GM23338 (cell line): ENCODE results near the gene TCF7L1. TPM values are rescaled to one million over a fixed set of nuclear protein-coding genes. Genes with fewer than 3 reads are reported as not detected.

Experiments
- ATAC-seq: fragments of 200-7000 bp; cut with Tn5 transposase; 3 replicates; pipeline ENCODE4 v1.9.1; 2020
- DNase-seq: peaks from one replicate; pipeline ENCODE4 v3.0.0-alpha.2; 2015; ENCODE audit warnings: low spot score
- H2AFZ ChIP-seq: fragments of 200-600 bp; sonication (generic); 2 replicates; pipeline ENCODE4 v1.8.0; 2016; ENCODE audit warnings: antibody characterized with exemption, mild to moderate bottlenecking, moderate library complexity
- H3F3A ChIP-seq: fragments of 200-600 bp; sonication (generic); replicated peaks from 2 replicates; pipeline ENCODE4 v1.8.0; 2017; ENCODE audit warnings: antibody characterized with exemption, mixed run types, low read depth
- H3K27ac ChIP-seq: fragments of 200-600 bp; sonication (generic); 2 replicates; pipeline ENCODE4 v1.6.1; 2016; ENCODE audit warnings: low read depth
- H3K27me3 ChIP-seq: fragments of 200-600 bp; sonication (generic); 2 replicates; pipeline ENCODE4 v1.8.0; 2016; ENCODE audit warnings: mild to moderate bottlenecking, mixed run types, moderate library complexity; ENCODE audit not compliant: insufficient read depth
- H3K36me3 ChIP-seq: fragments of 200-600 bp; sonication (generic); 2 replicates; pipeline ENCODE4 v1.8.0; 2016; ENCODE audit warnings: mild to moderate bottlenecking; ENCODE audit not compliant: insufficient read depth
- H3K4me1 ChIP-seq: fragments of 200-600 bp; sonication (generic); 2 replicates; pipeline ENCODE4 v1.8.0; 2016; ENCODE audit warnings: mild to moderate bottlenecking, moderate library complexity; ENCODE audit not compliant: insufficient read depth
- H3K4me2 ChIP-seq: fragments of 200-600 bp; sonication (generic); 2 replicates; pipeline ENCODE4 v1.7.1; 2017; ENCODE audit warnings: mixed run types
- H3K4me3 ChIP-seq: fragments of 200-600 bp; sonication (generic); 2 replicates; pipeline ENCODE4 v1.6.1; 2016; ENCODE audit warnings: mixed run types
- H3K79me2 ChIP-seq: fragments of 200-600 bp; sonication (generic); replicated peaks from 2 replicates; pipeline ENCODE4 v1.8.0; 2017; ENCODE audit warnings: mild to moderate bottlenecking; ENCODE audit not compliant: insufficient read depth
- H3K9me2 ChIP-seq: fragments of 200-600 bp; sonication (generic); 2 replicates; pipeline ENCODE4 v1.8.0; 2017; ENCODE audit not compliant: insufficient read depth
- H4K20me1 ChIP-seq: fragments of 200-600 bp; sonication (generic); replicated peaks from 2 replicates; pipeline ENCODE4 v1.8.0; 2017; ENCODE audit warnings: mild to moderate bottlenecking; ENCODE audit not compliant: insufficient read depth
- H3K27ac Mint-ChIP-seq: 2 replicates; pipeline ENCODE4 v1.8.0; 2020; ENCODE audit warnings: inconsistent platforms, mild to moderate bottlenecking, moderate library complexity, mixed read lengths
- H3K27me3 Mint-ChIP-seq: 3 replicates; pipeline ENCODE4 v1.8.0; 2022; ENCODE audit warnings: low read depth, mild to moderate bottlenecking, moderate library complexity, mixed read lengths, inconsistent platforms; ENCODE audit not compliant: insufficient read depth, poor library complexity
- H3K36me3 Mint-ChIP-seq: 3 replicates; pipeline ENCODE4 v1.8.0; 2021; ENCODE audit warnings: low read depth, mild to moderate bottlenecking, inconsistent platforms, moderate library complexity, mixed read lengths
- H3K4me1 Mint-ChIP-seq: 3 replicates; pipeline ENCODE4 v1.8.0; 2020; ENCODE audit warnings: mild to moderate bottlenecking, inconsistent platforms, mixed read lengths
- H3K4me3 Mint-ChIP-seq: 3 replicates; pipeline ENCODE4 v1.8.0; 2021; ENCODE audit warnings: moderate library complexity, mild to moderate bottlenecking, inconsistent platforms, mixed read lengths
- H3K9me3 Mint-ChIP-seq: 3 replicates; pipeline ENCODE4 v1.8.0; 2020; ENCODE audit warnings: moderate library complexity, mild to moderate bottlenecking, inconsistent platforms, mixed read lengths
- CREB1 ChIP-seq: fragments of 250-450 bp; sonication (Bioruptor Pico); IDR thresholded peaks from 2 replicates; pipeline ENCODE4 v1.5.0; 2020; ENCODE audit warnings: low read depth, mild to moderate bottlenecking, moderate library complexity
- EZH2 ChIP-seq: fragments of 200-600 bp; sonication (generic); IDR thresholded peaks from one replicate; pipeline ENCODE4 v1.8.0; 2017; ENCODE audit warnings: antibody characterized with exemption, mild to moderate bottlenecking, low read depth; ENCODE audit not compliant: unreplicated experiment
- JUNB ChIP-seq: IDR thresholded peaks from one replicate; pipeline ENCODE4 v1.6.1; 2016; ENCODE audit warnings: antibody characterized with exemption; ENCODE audit not compliant: unreplicated experiment
- POLR2AphosphoS5 ChIP-seq: IDR thresholded peaks from 2 replicates; pipeline ENCODE4 v1.6.1; 2016; ENCODE audit warnings: antibody characterized with exemption, low read depth
- ZNF462 ChIP-seq: fragments of 250-450 bp; sonication (Bioruptor Pico); IDR thresholded peaks from 2 replicates; pipeline ENCODE4 v1.5.0; 2020; ENCODE audit warnings: mild to moderate bottlenecking, moderate library complexity
- polyA plus RNA-seq: library from polyadenylated mRNA; unstranded; fragments of >200 nt; fragmentation: Nextera tagmentation; extraction: Ambion mirVana; gene quantifications from 2 replicates; pipeline ENCODE4 v1.2.1, GENCODE V29; 2016
- total RNA-seq: library from RNA; depleted of rRNA; stranded (reverse); fragments of >200 nt; shearing (Covaris generic); gene quantifications from 2 replicates; pipeline ENCODE4 v1.2.3, GENCODE V29; 2014

The TCF7L1 gene
- total and polyA plus RNA-seq, 2 experiments from 2014 or later = 47.3 to 101 TPM

DNA sequence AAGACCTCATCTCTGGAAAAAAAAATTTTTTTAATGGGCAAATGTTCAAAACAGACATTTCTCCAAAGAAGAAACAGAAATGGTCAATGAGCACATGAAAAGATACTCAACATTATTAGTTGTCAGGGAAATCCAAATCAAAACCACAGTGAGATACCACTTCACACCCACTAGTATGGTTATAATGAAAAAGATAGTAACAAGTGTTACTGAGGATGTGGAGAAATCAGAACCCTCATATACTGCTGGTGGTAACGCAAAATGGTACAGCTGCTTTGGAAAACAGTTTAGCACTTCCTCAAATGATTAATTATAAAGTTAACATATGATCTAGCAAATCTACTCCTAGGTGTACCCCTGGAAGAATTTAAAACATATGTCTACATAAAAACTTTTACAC, 29.0 kb upstream of the TCF7L1 start:
- H3K9me2 ChIP-seq = no peaks in the 10 kb centered on the region
- peaks cover under 1% of the 10 kb centered on the region for H3K27me3 Mint-ChIP-seq
- H3K4me1 ChIP-seq = no peaks in the 10 kb centered on the region
- no peaks in the 10 kb centered on the region for H3K27me3 ChIP-seq
- ATAC-seq (no peak), DNase-seq (no peak)
- H3K4me3 ChIP-seq = no peak overlapping the region
- no peaks in the 10 kb centered on the region for H3K4me1 Mint-ChIP-seq
- H3K79me2 ChIP-seq = no peaks in the 10 kb centered on the region
- TF ChIP-seq JUNB = no peak
- no peak for TF ChIP-seq EZH2
- TF ChIP-seq POLR2AphosphoS5 = no peak
- no peak for TF ChIP-seq ZNF462
- TF ChIP-seq CREB1 (CRISPR knock-in tag) = no peak
- no peak overlapping the region for H3K27ac Mint-ChIP-seq
- H3K36me3 ChIP-seq = no peaks in the 10 kb centered on the region
- no peak overlapping the region for H3K27ac ChIP-seq
- H3F3A ChIP-seq = no peaks in the 10 kb centered on the region
- no peak overlapping the region for H3K4me3 Mint-ChIP-seq
- no peaks in the 10 kb centered on the region for H4K20me1 ChIP-seq
- H3K4me2 ChIP-seq = no peak overlapping the region
- H2AFZ ChIP-seq = no peak overlapping the region
- H3K36me3 Mint-ChIP-seq = no peaks in the 10 kb centered on the region; the same call in 2 of the 3 replicates
- no peaks in the 10 kb centered on the region for H3K9me3 Mint-ChIP-seq

DNA sequence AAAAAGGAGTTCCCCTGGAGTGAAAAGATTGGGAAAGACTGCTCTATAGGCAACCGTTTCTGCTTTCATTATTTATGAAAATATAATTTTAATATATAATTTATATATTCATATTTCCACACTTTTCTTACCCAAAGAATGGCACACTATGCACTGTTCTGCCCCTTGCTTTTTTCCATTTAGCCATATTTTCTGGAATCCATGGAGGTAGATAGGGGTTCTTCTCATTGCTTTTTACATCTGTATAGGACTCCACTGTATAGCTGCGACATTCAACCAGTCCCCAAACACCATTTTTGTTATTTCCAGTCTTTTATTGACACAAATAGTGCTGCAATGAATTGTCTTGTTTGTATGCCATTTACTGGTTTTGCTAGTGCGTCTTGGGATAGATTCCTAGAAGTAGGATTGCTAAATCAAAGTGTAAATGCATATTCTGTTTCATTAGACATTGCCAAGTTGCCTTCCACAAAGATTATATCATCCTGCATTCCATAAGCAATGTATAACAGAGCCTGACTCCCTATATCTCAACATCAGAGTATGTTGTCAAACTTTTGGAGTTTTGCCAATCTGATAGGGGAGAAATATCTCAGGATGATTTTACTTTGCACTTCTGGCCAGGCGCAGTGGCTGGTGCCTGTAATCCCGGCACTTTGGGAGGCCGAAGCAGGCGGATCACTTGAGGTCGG, 26.6 kb upstream of the TCF7L1 start:
- no peaks in the 10 kb centered on the region for H3K9me3 Mint-ChIP-seq
- ATAC-seq = no peak
- TF ChIP-seq ZNF462 (no peak), POLR2AphosphoS5 (no peak)

More for the DNA sequence above, 26.6 kb upstream of the TCF7L1 start:
- Mint-ChIP-seq H3K27me3 (no peaks in the 10 kb centered on the region), H3K4me1 (no peaks in the 10 kb centered on the region), H3K27ac (no peak overlapping the region), H3K4me3 (no peak overlapping the region), H3K36me3 (no peaks in the 10 kb centered on the region; the same call in 2 of the 3 replicates)
- Histone ChIP-seq H3K36me3 (no peaks in the 10 kb centered on the region), H3F3A (no peaks in the 10 kb centered on the region), H4K20me1 (no peaks in the 10 kb centered on the region), H3K9me2 (peaks cover 12% of the 10 kb centered on the region; the same call in 1 of the 2 replicates), H2AFZ (no peak overlapping the region), H3K27ac (no peak overlapping the region), H3K79me2 (no peaks in the 10 kb centered on the region), H3K4me2 (no peak overlapping the region), H3K4me1 (no peaks in the 10 kb centered on the region), H3K4me3 (no peak overlapping the region), H3K27me3 (no peaks in the 10 kb centered on the region)
- no peak for DNase-seq
